Psoas muscle (tissue), 8 donors: ENCODE data around the gene ARHGDIA. TPM values are rescaled to one million over a fixed set of nuclear protein-coding genes. Genes with fewer than 3 reads are reported as not detected.
A peak's percentile ranks its signal among the peaks of the same experiment; 100 is the strongest.

Source experiments
- ATAC-seq, 4 donors: fragments of 200-7000 bp; cut with Tn5 transposase; one replicate each; pipeline ENCODE4 v1.9.1; 2020; ENCODE audit warnings: moderate library complexity in 3 of 4, mild to moderate bottlenecking in 2 of 4
- DNase-seq, 2 donors: peaks; one replicate each; pipeline ENCODE4 v3.0.0-alpha.2; 2020
- H3K27ac ChIP-seq: fragments of 200-600 bp; one replicate; pipeline ENCODE4 v1.8.0; 2022
- H3K27me3 ChIP-seq, 3 donors: fragments of 200-600 bp in 1 of 3; one replicate each; pipeline versions ENCODE4 v1.6.1 to v1.8.0; 2013 to 2022; ENCODE audit warnings: low read length in 2 of 3, mild to moderate bottlenecking in 2 of 3, moderate library complexity in 1 of 3; ENCODE audit not compliant: insufficient read depth in 3 of 3
- H3K36me3 ChIP-seq, 2 donors: fragments of 200-600 bp in 1 of 2; one replicate each; pipeline versions ENCODE4 v1.6.1 to v1.8.0; 2013 to 2022; ENCODE audit warnings: low read depth in 1 of 2, mild to moderate bottlenecking in 1 of 2, moderate library complexity in 1 of 2; ENCODE audit not compliant: insufficient read depth in 1 of 2
- H3K4me1 ChIP-seq: fragments of 200-600 bp; one replicate; pipeline ENCODE4 v1.8.0; 2022
- H3K4me3 ChIP-seq: fragments of 200-600 bp; one replicate; pipeline ENCODE4 v1.8.0; 2022; ENCODE audit warnings: mild to moderate bottlenecking
- H3K9me3 ChIP-seq: fragments of 200-600 bp; one replicate; pipeline ENCODE4 v1.8.0; 2022
- WGBS, 3 donors: extraction: QIAGEN DNeasy Blood & Tissue Kit; methylation state at CpG; one replicate each; pipeline versions ENCODE4 v1.1.6 to v1.1.7; 2013; 5-methylcytosine and 5-hydroxymethylcytosine counted together
- intact Hi-C, 2 donors: fragments of 100-400 bp; cut with DNase I; formaldehyde crosslinking; loops; one replicate each; pipeline versions ENCODE4 v1.11.0 to v1.14.2; 2022
- polyA plus RNA-seq, 3 donors: library from polyadenylated mRNA; stranded (reverse); fragments of 200-250 nt; gene quantifications; one replicate each; pipeline ENCODE4 v1.2.3, GENCODE V29; 2013
- total RNA-seq, 4 donors: library from RNA; stranded (reverse); fragmentation: NEBNext Ultra II Directional in 2 of 4; extraction: Animal tissue kit (Norgen Biotek cat#: 25700) in 2 of 4; gene quantifications; one replicate each; pipeline versions ENCODE4 v1.2.1 to v1.2.4, GENCODE V29; 2021 to 2023
- TF ChIP-seq, protein P1 (sequence below): fragments of 200-600 bp; IDR thresholded peaks from one replicate; pipeline ENCODE4 v1.8.0; 2022; ENCODE audit warnings: antibody characterized with exemption
- donor health status: healthy with polysubstance abuse.
- donor health status: DM: no; HTN: no; CAD: no; lungs with moderate emphysema.
- donor health status: Bipolar disorder and iron deficiency.
- donor health status: healthy.
- donor health status: DM: yes; HTN: yes; CAD: no.
- donor health status: DM: no; HTN: no; CAD: no.
- donor health status: DM: no; HTN: no; CAD: no.
- donor health status: DM: yes; HTN: yes; CAD: no.

ARHGDIA gene
- total and polyA plus RNA-seq, 7 donors: 79.1 to 268 (median 149) TPM

DNA sequence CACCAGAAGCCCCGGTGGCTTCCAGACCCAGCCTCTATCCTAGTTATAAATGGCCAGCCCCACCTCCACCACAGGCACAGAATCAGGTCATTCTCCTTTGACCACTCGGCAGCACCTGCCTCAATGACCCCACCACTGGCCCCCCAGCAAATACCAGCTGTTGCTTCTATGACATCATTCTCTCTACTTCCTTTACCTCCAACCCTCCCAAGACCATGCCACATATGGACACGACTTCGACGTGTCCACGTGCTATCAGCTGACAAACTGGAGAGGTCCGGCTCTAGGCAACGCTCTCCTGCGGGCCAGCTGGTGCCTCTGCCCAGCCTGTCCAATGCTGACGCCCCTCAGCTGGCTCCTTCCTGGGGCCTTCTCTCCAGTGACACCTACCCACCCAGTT is 14.3 kb upstream of the ARHGDIA start:
- intact Hi-C loops: no loop called here
- Histone ChIP-seq H3K4me1 (peaks cover 48% of the 10 kb centered on the region), H3K36me3 (peaks cover 0 to 68% of the 10 kb centered on the region in 2 donors), H3K9me3 (no peaks in the 10 kb centered on the region), H3K27me3 (no peaks in the 10 kb centered on the region), H3K27ac (peak overlapping the region; percentile 96), H3K4me3 (peak overlapping the region; percentile 1)
- DNase-seq (no peak), ATAC-seq (peak; percentile 5 to 44 (median 26))
- 34 to 45% (median 39%) methylated on average over 10 of the region's 10 CpGs for WGBS, 3 donors
- TF ChIP-seq, protein P1, sequence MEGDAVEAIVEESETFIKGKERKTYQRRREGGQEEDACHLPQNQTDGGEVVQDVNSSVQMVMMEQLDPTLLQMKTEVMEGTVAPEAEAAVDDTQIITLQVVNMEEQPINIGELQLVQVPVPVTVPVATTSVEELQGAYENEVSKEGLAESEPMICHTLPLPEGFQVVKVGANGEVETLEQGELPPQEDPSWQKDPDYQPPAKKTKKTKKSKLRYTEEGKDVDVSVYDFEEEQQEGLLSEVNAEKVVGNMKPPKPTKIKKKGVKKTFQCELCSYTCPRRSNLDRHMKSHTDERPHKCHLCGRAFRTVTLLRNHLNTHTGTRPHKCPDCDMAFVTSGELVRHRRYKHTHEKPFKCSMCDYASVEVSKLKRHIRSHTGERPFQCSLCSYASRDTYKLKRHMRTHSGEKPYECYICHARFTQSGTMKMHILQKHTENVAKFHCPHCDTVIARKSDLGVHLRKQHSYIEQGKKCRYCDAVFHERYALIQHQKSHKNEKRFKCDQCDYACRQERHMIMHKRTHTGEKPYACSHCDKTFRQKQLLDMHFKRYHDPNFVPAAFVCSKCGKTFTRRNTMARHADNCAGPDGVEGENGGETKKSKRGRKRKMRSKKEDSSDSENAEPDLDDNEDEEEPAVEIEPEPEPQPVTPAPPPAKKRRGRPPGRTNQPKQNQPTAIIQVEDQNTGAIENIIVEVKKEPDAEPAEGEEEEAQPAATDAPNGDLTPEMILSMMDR: no peak

DNA sequence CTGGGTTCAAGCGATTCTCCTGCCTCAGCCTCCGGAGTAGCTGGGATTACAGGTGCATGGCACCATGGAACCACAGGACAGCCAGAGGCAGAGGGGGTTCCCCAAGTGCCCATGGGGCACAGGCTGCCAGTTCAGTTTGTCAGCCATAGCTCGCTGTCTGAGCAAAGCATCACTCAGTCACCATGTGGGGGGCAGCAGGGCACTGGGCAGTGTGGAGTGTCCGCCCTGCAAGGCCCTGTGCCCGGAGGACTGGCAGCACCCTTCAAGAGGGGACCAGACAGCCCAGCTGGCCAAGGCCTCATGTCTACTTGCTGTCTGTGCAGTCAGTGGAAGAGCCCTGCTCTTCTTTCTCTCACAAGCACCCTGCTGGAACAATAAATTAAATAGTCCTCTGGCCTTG is 13.8 kb upstream of the ARHGDIA start:
- DNase-seq (no peak), ATAC-seq (no peak)
- TF ChIP-seq, protein P1: no peak
- no peaks in the 10 kb centered on the region for H3K9me3 ChIP-seq
- WGBS, 3 donors: 87 to 89% (median 87%) methylated on average over 5 of the region's 5 CpGs
- H3K27ac ChIP-seq: peak overlapping the region; percentile 96
- H3K4me1 ChIP-seq: peaks cover 43% of the 10 kb centered on the region
- no peaks in the 10 kb centered on the region for H3K27me3 ChIP-seq
- H3K36me3 ChIP-seq: peaks cover 0 to 68% of the 10 kb centered on the region in 2 donors
- no peak overlapping the region for H3K4me3 ChIP-seq
- intact Hi-C loops: no loop called here

DNA sequence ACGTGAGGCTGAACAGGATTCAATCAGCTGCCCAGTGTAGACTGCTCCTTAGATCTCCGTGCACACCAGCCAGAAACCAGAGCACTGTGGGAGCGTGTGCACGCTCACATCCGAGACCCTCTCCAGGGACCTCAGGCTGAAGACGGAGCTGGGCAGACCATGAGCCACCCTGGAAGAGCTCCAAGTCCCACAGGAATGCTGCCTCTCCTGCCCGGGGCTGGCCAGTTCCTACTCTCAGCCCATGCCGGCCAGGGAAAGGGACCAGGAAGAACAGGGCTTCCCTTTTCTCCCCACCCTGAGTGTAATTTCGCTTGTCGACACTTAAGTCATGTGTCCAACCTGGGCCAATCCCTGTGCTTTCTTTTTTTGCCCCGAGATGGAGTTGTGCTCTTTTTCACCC is 13.4 kb upstream of the ARHGDIA start:
- TF ChIP-seq, protein P1: no peak
- no peak for DNase-seq
- peak overlapping the region; percentile 96 for H3K27ac ChIP-seq
- H3K4me3 ChIP-seq: no peak overlapping the region
- H3K27me3 ChIP-seq: no peaks in the 10 kb centered on the region
- intact Hi-C loops: no loop called here
- peaks cover 39% of the 10 kb centered on the region for H3K4me1 ChIP-seq
- H3K36me3 ChIP-seq: peaks cover 0 to 68% of the 10 kb centered on the region in 2 donors
- no peaks in the 10 kb centered on the region for H3K9me3 ChIP-seq
- peak in 2 of 4 donors; percentile 5 to 15 for ATAC-seq
- WGBS, 3 donors: 17 to 36% (median 18%) methylated on average over 11 of the region's 11 CpGs

DNA sequence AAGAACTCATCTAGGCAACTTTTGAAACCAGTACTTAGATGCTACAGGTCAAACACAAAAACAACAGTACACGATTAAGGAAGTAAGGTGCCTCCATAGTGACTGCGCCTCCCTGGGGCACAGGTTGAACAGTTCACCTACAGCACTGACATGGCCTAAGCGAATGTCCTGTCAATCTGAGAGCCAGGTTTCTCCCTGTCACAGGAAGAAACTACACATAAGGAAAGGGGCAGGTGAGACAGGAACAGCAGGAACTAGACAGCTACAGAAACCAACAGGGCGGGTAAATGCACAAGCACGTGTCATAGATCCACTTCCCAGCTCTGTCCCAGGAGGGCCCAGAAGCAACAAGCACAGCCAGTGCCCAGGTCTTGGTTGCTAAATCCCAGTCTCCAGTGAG is 8.0 kb upstream of the ARHGDIA start:
- no peak for ATAC-seq
- WGBS, 3 donors: 89 to 96% (median 94%) methylated on average over 5 of the region's 5 CpGs
- intact Hi-C loops: no loop called here
- Histone ChIP-seq H3K9me3 (no peaks in the 10 kb centered on the region), H3K27me3 (no peaks in the 10 kb centered on the region), H3K4me1 (peaks cover 4% of the 10 kb centered on the region), H3K4me3 (no peak overlapping the region), H3K27ac (no peak overlapping the region), H3K36me3 (peaks cover 0 to 54% of the 10 kb centered on the region in 2 donors)
- DNase-seq: no peak
- TF ChIP-seq, protein P1: no peak

DNA sequence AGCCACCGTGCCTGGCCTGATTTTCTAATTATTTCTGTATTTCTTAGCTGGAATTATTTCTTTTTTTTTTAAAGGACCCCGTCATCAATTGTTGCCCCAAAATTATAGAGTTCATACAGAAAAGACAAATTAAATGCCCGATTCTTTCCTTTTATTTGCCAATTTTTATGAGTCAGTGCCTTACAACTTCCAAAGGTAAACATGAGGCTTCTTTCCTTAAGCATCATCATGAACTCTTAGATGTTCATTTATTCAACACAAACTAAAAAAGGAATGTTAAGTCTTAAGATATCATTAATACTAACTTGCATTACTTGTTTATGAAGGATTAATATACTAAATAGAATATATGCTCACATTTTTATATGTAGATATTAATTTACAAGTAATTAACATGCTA is 7.2 kb upstream of the ARHGDIA start:
- Histone ChIP-seq H3K36me3 (peaks cover 0 to 51% of the 10 kb centered on the region in 2 donors), H3K27ac (no peak overlapping the region), H3K9me3 (no peaks in the 10 kb centered on the region), H3K4me1 (no peaks in the 10 kb centered on the region), H3K4me3 (no peak overlapping the region), H3K27me3 (no peaks in the 10 kb centered on the region)
- ATAC-seq (no peak), DNase-seq (no peak)
- 90 to 96% (median 91%) methylated on average over 3 of the region's 3 CpGs for WGBS, 3 donors
- TF ChIP-seq, protein P1: no peak
- intact Hi-C loops: no loop called here
